PC-3 (cell line): Measurements from ENCODE around the gene FLRT1.

Experiments
- EZH2 ChIP-seq: fragments of 300-600 bp; sonication (generic); IDR thresholded peaks from one replicate; pipeline ENCODE4 v1.6.1; 2017; ENCODE audit warnings: antibody characterized with exemption, mild to moderate bottlenecking, low read length; ENCODE audit not compliant: unreplicated experiment
- EZH2phosphoT487 ChIP-seq: fragments of 300-600 bp; sonication (generic); IDR thresholded peaks from 2 replicates; pipeline ENCODE4 v1.6.1; 2018; ENCODE audit warnings: mild to moderate bottlenecking, antibody characterized with exemption, low read length, borderline replicate concordance
- TF ChIP-seq, protein P1 (sequence below): fragments of 300-600 bp; sonication (generic); conservative IDR thresholded peaks from 2 replicates; pipeline ENCODE4 v1.5.1; 2017; ENCODE audit warnings: antibody characterized with exemption, low read depth, mild to moderate bottlenecking, low read length

DNA sequence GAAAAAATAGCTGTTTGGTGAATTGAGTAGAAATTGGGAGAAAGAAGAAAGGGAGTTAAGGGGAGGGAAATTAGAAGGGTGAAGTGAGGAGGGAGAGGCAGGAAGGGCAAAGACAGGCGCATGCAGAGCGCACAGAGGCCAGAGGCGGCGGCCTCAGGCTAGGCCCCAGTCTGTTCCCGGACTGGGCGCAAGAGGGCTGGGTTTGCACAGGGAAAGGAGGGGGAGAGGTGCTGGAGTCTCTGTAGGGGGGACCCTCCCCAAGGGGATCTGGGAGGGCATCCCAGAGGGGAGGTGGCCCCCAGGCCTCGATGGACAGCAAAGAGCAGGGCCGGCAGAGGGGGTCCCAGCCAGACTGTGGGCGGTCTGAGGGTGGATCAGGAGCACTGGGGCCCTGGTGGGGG lies 1.3 kb upstream of the FLRT1 start:
- TF ChIP-seq, protein P1, sequence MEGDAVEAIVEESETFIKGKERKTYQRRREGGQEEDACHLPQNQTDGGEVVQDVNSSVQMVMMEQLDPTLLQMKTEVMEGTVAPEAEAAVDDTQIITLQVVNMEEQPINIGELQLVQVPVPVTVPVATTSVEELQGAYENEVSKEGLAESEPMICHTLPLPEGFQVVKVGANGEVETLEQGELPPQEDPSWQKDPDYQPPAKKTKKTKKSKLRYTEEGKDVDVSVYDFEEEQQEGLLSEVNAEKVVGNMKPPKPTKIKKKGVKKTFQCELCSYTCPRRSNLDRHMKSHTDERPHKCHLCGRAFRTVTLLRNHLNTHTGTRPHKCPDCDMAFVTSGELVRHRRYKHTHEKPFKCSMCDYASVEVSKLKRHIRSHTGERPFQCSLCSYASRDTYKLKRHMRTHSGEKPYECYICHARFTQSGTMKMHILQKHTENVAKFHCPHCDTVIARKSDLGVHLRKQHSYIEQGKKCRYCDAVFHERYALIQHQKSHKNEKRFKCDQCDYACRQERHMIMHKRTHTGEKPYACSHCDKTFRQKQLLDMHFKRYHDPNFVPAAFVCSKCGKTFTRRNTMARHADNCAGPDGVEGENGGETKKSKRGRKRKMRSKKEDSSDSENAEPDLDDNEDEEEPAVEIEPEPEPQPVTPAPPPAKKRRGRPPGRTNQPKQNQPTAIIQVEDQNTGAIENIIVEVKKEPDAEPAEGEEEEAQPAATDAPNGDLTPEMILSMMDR = no peak
- TF ChIP-seq EZH2 (no peak), EZH2phosphoT487 (no peak)
